GM04504 (cell line): ENCODE results near the gene DNAJB6.
"Not testable (repeated sequence)": the region's sequence is repeated elsewhere in the genome, so short reads cannot be mapped to it uniquely, and the experiment has no call there.

Experiments used
- DNase-seq: peaks from one replicate; pipeline ENCODE4 v3.0.0-alpha.2; 2012; ENCODE audit warnings: low read depth

The DNAJB6 gene

DNA sequence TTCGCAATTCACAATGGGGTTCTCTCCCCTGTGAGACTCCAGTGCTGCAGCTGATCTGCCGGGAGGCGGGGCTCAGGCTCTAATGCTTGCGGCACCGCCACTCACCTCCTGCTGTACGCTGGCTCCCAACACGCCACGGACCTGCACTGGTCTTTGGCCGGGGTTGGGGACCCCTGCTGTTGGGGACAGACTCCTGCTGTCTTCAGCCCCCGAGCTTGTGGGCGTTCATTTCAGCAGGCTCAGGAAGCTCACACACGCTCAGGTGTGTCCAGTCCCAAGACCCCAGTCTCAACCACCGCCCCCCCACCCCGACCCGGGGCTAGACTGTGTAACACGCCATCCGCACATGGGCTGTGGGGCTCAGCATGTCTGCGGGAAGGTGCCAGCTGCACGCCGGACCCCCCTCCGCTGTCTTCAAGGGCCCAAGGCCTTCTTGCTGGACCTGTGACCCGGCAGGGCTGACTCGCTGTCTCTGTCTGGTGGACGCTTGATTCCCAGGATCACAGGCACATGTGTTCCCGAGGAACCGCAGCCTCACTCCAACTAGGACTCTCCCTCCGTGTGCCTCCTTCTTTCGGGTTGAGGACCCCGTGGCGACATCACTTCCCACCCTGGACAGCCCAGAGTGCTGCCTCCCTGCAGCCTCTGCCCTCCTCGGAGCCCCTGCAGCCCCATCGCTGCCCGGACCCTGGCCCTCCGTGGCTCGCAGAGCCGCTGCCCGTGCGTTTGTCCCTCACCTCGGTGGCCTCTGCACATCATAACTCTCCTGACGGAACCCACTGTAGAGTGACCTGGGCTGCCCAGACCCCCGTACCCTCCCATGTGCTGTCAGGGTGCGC, 106.4 kb downstream of the DNAJB6 start:
- no peak for DNase-seq

DNA sequence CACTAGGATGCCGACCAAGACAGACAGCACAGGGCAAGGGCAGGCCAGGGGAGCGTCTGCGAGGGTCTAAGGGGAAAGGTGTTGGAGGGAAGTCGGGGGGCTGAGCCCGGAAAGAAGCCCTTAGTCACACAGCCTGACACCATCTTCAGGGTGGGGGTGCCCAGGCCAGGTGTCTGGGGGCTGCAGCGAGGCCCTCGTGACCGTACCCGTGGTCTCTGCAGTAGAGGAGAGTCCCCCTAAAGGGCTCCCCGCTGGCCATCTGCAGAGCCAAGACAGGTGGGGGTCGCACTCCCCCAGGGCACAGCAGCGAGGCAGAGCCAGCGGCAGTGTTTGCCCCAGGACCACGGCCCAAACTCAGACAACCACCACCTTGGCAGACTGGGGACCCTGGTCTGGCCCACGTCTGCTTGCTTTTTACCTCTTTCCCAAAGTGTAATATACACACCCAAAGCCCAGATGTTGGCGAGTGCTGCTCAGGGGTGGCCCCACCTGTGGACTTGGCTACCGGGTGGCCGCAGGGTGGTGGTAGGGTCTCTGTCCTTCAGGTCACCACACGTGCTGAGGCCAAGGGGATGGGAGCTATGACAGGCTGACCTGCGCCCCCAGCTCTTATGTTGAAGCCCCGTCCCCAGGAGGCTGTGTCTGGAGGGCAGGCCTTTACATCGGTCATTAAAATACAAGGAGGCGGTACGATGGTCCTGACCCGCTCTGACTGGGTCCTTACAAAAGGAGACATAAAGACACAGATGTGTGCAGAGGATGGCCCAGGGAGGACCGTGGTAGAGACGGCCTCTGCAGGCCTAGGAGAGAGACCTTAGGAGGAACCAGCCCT, 107.4 kb downstream of the DNAJB6 start:
- DNase-seq, result no peak

DNA sequence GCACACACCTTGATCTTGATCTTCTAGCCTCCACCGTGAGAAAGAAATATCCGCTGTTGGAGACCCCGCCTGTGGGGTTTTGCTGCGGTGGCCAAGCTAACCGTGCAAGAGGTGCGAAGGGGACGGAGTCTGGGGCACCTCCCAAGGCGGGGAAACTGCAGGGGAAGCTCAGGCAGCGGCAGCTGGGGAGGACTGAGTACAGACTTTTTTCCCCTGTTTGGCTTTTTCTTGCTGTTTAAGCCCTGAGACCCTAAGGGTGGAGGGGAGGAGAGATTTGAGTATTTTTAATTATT, 108.0 kb downstream of the DNAJB6 start:
- DNase-seq, result no peak

DNA sequence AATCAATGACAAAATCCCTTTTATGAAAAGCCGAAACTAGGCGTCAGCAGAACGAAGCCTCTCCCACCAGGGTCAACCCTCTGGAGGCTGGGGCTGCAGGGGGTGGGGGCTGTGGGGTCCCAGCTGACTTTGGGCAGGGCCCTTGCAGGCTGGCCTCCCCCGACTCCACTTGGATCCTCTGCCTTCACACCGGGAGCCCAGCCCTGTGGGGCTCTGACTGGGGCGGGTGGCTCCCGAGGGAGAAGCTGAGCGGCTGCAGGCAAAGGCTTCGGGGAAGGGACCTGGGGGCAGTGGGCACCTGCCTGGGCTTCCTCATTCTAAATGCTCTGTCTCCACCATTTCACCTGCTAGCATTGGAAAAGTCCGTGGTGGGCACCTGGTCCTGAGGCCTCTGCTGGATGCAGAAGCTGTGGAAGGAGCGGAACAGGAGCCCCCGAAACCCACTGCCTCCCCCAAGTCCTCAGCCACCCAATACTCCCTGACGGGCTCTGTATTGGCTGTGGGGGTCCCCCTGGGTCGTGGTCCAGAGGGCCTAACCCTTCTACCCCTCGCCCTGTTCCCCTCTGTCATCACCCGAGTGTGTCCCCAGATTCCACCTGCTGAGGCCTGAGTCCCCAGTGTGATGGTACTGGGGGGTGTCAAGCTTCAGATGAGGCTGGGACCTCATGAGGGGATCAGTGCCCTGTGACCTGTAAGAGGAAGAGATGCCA, 108.6 kb downstream of the DNAJB6 start:
- DNase-seq, result no peak

DNA sequence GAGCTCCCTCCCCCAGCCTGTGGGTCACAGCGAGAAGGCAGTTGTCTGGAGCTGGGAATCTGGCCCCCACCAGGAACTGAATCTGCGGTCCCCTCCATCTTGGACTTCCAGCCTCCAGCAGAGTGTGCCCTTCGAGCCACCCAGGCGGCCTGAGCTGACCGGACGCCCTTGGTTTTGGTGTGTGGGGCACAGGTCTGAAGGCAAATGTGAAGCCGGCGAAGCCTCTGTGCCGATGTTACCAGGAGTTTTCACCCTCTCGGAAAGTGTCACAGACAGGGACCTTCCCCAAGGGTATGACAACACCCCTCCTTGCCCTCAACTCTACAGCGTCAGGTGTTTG, 109.1 kb downstream of the DNAJB6 start:
- no peak for DNase-seq

DNA sequence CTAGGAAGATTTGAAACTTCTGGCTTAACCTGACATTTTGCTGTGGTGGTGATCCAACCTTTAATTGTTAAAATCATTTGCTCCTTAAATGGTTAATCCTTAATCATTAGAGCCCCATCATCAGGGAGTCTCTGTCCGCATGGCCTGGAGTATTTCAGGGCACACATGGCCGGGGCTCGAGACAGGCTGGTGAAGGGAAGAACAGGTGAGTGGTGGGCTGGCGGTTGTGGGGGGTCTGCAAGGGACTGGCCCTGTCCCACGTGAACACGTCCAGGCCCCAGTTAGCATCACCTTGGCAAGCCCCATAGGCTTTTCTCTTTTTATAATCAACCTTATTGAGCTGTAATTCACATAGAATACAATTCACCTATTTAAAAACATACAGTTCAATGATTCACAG, 109.5 kb downstream of the DNAJB6 start:
- DNase-seq, result no peak

DNA sequence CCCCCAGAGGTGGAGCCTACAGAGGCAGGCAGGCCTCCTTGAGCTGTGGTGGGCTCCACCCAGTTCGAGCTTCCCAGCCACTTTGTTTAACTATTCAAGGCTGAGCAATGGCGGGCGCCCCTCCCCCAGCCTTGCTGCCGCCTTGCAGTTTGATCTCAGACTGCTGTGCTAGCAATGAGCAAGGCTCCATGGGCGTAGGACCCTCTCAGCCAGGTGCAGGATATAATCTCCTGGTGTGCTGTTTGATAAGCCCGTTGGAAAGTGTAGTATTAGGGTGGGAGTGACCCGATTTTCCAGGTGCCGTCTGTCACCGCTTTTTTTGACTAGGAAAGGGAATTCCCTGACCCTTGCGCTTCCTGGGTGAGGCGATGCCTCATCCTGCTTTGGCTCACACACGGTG, 117.2 kb downstream of the DNAJB6 start:
- not testable (repeated sequence) for DNase-seq

DNA sequence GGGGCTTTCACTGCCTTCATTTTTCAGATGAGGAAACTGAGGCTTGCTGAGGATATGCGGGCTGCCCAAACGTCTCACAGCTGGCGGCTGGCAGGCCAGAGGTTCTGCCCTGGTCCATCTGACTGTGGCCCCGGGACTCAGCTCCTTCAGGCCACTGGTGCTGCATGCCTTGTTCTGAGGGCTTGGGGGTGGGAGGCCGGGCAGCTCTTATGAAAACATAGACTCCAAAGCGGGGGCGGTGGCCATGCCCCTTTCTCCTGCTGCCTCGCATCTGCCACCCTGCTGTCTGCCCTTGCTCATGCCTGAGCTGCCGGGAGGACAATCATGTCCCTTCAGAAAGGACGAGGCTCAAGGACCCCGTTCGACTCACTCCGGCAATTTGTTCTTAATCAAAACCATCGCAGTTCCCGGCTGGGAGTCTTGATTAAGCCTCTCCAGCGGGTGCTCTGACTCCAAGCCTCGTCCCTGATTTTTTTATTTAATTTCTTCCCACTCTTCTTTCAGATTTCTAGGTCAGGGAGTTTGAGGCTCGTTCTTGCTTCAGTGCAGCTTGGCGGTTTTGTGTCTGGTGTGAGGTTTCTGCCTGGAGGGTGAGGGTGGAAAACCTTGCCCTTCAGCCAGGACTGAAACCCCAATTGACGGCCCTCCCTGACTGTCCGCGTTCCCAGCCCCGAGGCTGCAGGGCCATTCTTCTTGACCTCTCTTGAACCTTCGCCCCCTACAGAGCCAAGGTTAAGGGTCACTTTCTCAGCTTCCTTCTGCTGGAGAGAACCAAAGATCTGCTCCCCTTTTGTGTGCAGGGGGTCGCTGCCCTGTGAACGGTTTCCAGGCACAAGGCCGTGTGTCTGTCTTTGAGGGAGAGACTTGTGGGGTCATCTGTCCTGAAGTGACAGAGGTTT, 120.8 kb downstream of the DNAJB6 start:
- no peak for DNase-seq

DNA sequence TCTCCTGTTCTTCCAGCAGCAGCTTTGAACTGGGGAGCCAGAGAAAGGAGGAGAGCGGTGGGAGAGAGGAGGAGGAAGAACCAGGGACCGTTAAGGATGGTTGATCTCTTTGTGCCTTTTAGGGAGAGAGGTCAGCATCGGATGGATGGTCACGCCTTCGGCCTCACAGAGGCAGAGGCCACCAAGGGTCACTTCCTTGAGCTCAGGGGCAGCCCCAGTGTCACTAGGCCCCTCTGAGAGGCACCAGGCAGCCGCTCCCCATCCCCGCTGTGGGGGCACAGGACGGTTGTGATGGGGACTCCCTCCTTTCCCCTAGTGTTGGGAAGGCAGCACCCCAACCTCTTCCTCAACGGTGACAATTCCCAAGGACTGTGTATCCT, 121.4 kb downstream of the DNAJB6 start:
- no peak for DNase-seq

DNA sequence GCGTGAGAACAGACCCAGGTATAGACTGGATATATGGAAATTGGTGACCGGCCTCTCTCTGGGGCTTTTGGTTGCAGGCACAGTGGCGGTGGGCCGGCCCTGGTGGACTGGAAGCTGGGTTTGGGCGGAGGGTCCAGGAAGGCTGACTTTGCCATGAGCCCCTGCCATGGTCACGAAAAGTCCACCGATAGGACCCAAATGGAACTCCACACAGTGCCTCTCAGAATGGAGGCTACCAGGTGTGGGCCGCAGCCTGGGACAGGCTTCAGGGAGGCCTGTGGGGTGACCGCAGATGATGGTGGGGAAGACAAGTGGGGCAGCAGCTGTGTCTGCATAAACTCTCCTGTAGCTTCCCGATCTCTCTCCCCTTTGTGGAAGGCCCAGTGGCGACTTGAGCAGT, 123.2 kb downstream of the DNAJB6 start:
- no peak for DNase-seq

DNA sequence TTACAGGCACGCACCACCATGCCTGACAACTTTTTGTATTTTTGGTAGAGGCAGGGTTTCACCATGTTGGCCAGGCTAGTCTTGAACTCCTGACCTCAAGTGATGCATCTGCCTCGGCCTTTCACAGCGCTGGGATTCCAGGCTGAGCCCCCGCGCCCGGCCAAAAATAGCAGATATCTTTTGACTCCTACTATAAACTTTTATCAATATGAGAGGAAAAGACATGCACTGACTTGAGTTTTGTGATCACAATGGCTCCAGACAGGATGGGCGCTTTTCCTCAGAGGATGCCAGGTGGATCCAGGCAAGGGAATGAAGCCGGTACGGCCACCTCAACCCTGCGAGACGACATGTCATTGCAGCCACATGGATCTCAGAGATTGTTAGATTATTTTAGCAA, 123.9 kb downstream of the DNAJB6 start:
- no peak for DNase-seq

DNA sequence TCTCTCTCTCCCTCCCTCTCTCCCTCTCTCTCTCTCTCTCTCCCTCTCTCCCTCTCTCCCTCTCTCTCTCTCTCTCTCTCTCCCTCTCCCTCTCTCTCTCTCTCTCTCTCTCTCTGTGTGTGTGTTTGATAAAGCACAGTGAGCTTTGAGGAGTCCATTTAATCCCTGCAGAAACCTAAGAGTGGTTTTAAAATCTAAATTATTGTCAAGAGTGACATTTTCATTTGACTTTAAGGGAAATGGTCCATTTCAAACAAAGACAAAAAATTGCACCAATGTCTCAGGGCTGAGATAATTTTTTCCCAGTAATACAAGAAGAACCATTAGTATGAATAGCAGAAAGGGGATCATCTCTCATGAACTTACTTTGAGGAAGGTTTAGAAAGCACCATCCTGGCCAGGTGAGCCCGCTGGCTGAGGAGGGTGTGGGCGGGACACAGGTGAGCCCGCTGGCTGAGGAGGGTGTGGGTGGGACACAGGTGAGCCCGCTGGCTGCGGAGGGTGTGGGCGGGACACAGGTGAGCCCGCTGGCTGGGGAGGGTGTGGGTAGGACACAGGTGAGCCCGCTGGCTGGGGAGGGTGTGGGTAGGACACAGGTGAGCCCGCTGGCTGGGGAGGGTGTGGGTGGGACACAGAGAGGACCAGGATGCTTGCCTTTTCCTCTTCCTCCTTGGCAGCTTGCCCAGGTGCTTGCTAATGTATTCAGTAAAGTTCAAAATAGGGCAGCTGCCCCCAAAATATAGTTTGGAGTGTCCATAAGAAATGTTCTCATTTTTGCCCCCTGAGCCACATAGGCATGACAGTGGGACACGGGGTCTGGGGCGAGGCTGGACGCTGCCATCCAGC, 125.0 kb downstream of the DNAJB6 start:
- no peak for DNase-seq

DNA sequence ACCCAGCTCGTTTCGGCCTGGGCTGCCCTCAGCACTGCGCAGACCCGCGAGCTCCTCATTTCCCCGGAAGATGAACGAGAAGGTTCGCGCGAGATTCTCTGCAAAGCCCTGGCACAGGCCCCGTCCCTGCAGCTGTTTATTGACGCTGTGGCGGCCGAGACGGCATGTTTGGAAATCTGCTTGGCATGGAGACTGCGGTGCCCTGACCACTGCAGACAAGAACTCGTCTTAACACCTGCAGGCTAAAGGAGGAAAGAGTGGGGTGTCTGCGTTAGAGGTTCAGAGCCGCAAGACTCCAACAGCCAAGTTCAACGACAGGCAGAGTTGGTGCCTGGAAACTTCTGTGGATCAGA, 125.6 kb downstream of the DNAJB6 start:
- DNase-seq, result no peak

DNA sequence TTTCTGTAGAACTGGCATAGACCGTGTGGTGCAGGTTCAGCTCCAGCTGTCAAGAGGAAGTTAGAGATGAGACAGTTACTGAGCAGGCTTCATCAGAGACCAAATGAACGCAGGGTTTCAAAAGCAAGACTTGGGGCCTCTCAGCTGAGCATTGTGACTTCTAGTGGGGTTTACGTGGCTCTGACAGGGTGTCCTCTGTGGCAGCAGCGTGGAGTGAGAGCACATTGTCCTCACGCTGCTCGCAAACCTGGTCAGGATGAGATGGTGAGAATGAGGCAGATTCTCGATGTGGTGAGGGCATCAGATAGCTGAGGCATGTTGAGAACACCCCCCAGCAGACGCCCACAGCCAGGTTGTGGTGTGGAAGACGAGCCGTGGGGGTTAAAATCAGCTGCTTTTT, 126.0 kb downstream of the DNAJB6 start:
- DNase-seq, result no peak

DNA sequence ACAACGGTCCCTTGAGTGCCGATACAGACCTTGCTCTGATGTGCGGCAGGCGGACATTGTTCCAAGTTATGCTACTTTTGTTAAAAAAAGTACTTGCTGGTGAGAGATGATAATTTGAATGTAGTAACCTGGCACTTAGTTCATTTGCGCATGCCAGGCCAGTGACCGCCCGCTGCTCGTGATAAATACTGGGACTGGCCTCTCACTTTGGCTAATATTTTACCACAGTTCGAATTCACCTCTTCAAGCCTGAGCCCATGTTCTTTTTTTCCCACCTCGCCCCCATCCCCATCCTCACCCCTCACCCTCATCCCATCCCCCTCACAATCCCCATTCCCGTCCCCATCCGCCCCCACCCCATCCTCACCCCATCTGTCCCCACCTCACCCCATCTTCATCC, 126.4 kb downstream of the DNAJB6 start:
- no peak for DNase-seq

DNA sequence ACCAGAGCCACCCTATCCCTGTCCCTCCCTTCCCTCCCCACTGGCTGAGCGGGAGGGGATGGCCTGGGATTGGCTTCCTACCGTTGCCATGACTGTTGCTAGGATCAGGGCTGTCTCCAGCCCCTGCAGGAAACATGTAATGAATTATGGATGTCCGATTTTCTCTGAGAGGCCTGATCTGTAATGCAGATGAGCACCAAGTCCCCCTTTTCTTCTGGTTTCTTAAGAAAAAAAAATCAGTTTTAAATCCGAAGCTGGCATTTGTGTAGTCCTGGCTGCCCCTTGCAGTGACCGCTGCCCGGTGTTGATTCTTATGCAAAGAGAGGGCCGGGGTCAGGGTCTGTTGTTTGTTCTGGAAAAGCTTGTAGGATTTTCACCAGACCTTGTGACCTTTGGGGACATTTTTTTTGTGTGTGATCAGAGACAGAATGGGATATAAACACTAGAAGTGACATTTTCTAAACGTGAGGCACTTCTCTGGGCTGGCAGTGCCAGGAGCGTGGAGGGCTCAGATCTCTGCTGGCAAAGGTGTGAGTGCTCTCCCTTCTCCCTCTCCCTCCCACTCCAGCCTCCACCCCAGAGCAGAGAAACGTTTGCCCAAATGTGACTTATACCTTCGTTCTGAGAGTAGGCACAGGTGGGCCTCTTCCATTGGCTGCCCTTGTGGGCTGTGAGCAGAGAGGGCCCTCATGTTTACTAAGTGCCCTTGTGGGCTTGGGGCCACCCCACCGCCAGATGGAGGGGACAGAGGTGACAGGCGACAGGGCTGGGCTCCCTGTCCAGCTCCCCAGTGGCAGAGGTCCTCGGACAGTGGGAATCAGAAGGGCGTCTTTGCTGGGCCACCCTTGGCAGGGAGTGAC, 127.5 kb downstream of the DNAJB6 start:
- DNase-seq, result no peak

DNA sequence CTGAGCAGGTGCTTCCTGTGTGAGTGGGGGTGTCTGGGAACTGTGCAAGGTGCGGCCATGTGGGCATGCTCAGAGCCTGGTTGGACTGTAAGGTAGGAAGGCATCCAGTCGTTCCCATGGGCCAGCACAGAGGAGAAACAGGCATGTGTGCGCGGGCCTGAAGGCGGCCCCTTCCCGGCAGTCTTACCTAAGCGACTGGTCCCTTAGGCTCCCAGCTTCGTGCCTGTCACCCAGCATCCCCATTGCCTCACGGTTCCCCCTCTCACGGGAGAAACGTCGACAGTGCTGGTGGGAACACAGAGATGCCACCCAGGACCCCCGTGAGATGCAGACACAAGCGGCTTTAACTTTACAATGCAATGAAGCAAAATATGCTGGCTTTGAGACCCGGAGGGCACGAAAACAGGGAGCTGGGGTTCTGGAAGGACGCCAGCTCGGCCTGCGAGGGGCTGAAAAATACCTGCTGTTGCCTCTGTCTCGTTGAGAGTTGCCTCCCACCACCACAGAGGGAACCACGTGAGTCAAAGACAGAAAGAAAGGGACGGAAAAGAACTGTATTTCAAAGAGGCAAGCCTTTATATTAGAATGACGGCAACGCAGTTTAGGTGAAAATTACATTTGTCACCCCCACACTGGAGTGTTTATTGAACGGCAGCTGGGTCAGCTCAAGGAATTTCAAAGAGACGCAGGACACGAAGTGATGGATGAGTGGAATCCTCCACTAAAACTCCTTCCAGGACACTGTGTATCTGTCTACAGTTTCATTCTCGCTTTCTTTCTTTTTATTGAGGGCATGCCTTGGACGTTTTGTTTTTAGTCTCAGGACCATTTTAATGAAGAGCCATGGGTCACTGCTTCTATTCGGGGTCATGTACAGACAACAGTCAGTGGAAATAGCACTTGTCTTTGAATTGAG, 128.4 kb downstream of the DNAJB6 start:
- no peak for DNase-seq

DNA sequence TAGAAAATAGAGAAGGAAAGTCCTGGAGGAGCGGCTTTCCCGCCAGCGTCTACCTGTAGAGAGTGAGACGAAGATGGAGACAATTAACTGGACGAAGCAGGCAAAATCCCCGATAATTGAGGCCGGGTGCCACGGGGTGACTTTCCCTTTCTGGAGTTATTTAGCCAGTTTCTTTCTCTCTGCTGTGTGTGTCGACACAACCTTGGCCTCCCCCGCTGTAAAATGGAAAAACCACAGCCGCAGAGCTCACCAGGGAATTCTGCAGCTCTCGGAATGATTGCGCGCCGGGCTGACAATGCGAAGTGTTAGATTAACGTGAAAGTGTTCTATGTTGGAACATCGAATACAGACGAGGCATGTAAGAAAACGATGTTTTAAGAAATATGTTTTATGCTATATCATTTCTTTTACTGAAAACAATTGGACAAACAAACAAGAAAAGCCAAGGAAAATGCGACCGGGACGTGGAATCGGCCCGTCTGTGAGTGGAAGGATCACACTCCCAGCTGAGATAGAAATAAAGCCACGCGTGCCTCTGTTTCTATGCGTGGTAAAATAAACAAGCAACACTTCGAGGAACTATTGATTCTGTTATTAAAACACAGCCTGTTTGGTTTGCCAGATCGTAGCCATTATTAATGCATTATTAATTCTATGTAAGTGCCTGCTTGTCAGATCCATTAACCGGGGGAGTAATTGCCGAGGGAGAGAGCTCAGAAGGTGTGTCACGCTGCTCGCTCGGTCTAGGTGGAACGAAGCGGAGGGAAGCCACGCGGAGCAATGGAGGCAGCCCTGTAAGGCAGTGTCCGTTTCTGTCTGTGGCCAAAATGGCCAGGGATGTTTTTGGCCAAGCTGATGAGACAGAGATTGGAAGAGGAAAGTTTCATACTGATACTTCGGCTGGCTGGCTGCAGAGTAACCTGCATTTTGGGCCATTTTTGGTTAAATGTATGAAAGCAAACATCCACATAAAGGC, 129.4 kb downstream of the DNAJB6 start:
- no peak for DNase-seq
